ENCODE results near the gene DMD. TPM values are rescaled to one million over a fixed set of nuclear protein-coding genes. Genes with fewer than 3 reads are reported as not detected.
"Not testable (repeated sequence)": the region's sequence is repeated elsewhere in the genome, so short reads cannot be mapped to it uniquely, and the experiment has no call there.

DMD gene
- total RNA-seq, 1 donor from 2014 or later, result 194 TPM

DNA sequence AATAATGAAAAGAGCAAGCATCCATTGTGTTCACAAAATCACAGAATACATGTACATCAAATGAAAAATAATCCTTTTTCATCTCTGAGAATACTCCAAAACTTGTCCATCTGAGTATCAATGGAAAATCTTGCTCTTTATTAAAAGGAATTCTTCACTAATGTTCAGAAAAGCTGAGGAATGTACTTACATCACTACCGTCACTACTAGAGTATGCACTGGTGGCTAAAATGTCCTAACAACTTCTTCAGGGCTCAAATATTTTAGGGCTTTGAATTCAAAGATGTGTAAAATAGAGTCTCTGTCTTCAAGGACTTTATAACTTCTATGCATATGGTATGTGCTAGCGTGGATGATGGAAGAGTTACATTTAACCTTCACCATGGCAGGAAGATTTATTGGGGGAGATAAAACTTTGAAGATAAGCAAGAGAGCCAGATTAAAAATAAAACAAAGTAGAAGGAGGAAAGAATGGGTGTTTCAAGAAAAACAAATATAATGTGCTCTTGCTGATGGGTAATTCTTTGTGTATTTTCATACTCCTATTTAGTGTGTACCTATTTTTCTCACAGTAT, 55.1 kb downstream of the DMD start:
- DNase-seq (ENCODE audit: low spot score), result peak; percentile 32

DNA sequence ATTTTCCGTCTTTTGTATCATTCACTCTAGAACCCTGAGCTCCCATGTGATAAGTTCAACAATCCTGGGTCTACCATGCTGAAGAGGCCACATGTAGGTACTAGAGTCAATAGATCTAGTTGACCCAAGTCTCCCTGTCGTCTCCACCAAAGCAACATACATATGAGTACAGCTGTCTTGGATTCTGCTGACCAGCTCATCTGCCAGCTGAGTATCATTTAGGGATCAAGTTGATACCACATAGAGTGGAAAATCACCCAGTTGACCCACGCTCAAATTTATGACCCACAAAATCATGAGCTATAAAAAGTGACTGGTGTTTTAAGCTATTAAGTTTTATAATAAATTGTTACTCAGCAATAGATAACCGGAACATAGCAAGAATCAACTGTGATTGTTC, 61.8 kb downstream of the DMD start:
- DNase-seq (ENCODE audit: low spot score), result no peak

DNA sequence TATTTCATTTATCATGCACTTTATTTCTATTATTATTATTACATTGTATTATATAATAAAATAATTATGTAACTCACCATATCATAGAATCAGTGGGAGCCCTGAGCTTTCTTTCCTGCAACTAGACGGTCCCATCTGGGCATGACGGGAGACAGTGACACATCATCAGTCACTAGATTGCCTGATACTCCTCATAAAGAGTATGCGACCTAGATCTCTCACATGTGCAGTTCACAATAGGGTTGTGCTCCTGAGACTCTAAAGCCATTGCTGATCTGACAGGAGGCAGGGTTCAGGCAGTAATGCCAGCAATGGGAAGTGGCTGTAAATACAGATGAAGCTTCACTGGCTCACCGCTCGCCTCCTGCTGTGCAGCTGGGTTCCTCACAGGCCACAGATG, 62.3 kb downstream of the DMD start:
- no peak for DNase-seq (ENCODE audit: low spot score)

DNA sequence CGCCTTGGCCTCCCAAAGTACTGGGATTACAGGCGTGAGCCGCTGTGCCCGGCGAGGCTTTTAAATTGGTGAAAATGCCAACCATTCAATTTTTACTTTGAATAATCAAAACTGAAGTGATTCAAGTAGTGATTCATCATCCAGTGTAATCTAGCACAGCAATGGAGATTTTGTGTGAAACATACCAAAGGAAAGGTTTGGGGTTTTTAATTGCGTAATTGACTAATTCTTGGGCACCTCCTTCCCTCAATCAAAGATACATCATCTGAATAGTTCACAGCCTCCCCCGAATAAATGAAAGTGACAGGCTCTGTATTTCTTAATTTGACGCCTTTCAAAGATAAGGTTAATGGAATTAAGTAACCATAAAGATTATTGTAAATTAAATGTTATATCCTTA, 69.0 kb downstream of the DMD start:
- no peak for DNase-seq (ENCODE audit: low spot score)

DNA sequence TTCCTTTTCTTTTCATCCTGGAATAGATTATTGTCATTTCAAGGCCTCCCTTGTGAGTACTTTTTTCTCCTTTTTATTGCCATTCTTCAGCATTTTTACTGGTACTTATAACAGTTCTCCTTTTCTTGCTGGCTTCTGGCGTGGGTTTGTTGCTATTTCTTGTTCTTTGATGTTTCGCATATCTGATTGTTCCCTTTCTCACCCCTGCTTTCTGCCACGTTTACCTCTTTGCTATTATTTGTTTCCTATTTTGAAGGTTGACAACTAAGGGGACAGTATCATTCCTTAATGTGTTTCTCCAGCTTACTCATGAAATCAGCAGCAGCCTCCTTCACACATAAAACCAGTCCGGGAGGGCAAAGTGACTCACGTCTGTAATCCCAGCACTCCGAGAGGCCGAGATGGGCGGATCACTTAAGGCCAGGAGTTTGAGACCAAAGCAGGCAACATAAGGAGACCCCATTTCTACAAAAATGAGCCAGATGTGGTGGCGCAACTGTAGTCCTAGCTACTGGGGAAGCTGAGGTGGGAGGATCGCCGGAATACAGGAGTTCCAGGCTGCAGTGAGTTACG, 72.6 kb downstream of the DMD start:
- DNase-seq (ENCODE audit: low spot score), result no peak

DNA sequence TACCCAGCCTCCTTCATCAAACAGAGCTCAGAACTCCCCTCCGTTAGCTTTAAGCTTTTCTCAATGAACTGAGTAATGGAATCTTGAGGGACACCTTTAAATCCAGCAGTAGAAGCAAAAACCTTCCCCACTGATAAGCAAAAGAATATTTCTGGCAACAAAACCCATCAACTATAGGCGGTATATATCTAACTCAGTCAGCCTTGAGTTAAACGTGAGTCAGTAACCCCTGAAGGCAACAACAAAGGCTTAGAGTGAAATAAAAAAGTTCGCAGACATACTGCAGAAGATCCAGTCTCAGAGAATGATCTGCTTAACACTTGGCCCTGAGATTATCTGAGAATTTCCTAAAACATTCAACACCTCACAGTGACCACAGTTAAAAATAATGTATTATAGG, 77.2 kb downstream of the DMD start:
- peak; percentile 21 for DNase-seq (ENCODE audit: low spot score)

DNA sequence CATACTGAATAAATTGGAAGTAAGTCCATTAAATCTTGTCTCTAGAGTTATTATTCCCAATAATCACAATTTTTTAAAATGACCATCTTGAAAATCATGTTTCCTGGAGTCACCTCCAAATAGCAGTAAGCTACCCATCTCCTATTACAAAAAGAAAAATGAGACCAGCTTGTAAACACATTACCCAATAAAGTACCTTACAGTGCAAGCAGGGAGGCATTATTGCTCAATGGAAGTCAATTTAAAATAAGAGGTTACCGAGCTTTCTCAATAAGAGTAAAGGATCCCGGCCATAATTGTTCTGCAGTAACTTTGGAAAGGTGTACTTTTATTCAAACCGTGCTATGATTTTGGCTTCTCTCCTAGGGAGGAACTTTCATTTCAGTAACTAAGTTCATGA, 78.0 kb downstream of the DMD start:
- DNase-seq (ENCODE audit: low spot score), result no peak

DNA sequence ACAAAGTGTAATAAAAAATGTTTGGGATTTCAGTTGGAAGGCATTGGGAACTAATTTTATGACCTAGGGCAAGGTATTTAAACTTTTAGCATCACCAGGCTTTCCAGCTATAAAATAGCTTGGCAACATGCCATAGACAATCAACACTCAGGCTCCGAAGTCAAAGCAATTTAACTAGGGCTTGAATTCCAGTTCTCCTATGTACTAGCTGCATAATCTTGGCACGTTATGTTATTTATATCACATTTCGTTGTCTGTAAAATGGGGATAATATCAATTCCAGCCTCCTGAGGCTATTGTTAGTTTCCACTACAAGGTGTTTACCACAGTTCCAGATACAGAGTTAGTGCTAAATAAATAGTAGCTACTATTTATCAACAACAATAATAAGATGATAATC, 78.8 kb downstream of the DMD start:
- no peak for DNase-seq (ENCODE audit: low spot score)

DNA sequence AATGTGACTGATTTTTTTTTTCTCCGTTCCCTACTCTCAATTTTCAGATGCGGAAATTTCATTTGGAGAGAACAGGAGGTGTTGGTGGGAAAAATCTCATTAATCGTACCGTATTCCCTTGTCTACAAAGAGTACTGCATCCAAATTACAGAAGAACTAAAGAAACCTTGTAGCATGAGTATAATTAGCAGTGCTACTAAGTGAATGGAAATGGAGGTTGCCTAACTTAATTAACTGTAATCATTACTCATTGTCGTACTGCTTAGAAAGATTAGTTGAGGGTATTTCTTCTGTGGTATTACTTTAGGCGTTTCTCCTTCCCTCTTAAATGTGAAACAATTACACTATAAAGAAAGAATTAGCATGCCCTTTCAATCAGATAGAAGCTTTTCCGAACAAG, 81.7 kb downstream of the DMD start:
- no peak for DNase-seq (ENCODE audit: low spot score)

DNA sequence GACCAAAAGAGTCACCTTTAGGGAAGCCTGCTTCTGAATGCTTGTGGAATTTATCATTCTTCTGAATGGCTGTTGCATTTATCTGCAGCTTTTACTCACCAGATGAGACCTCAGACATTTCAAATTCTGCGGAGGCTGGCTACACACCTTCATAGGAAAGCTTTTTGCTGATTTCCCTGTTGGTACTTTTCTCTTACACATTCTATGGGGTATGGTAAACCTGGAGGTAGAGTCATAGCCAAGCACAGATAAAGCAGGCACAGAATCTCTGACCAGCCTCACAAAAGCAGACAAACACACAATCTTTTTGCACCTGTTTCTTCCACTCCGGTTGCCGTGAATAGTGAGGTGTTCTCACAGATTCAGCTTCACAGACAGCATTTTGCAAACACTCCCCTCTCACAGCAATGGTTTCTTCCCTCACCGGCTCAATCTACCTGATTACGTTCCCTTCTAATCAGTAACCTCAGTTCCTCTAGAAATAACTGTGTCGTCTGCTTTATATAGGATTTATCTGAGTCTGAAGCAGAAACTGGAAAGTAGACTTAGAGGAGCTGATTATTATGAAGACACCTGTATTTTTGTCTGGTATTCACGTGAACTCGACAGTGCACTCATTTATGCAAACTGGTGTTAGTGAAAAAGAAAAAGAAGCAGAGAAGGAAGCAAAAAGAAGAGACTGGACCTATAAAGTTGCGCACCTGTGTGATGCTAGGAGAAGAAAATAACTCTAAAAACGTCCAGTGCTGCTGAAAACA, 83.1 kb downstream of the DMD start:
- no peak for DNase-seq (ENCODE audit: low spot score)

DNA sequence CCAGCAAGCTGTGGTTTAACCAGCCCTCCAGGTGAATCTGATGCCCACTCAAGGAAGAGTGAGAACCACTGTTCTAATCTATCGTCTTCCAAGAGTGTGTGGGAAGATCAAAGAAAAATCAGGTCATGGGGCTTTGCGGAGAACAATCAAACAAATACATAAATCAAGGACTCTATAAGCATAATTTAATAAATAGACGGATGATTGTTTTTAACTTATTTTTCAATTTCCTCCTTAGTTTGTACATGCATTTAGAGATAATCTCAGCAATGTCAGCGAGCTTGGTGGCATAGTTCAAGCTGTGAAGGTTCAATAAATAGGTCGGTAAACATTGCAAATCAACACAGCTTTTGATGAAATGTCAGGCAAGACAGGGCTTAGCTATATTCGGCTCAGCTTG, 84.9 kb downstream of the DMD start:
- no peak for DNase-seq (ENCODE audit: low spot score)

DNA sequence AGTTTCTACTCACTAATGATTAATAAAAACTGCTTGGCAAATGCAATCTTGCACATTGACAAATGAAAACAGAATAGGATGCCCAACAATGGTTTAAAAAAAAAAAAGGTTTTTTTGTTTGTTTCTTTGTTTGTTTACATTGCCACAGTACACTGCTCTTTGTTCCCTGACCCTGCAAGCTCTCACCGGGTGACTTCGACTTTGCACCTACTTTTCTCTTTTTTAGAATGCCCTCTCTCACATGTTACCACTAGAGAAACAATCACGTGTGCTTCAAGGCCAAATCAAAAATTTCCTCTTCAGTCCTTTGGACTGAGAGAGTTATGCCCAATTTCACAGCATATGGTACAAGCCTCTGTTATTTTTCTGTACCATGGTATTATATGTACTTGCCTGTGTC, 101.5 kb downstream of the DMD start:
- DNase-seq (ENCODE audit: low spot score), result no peak

DNA sequence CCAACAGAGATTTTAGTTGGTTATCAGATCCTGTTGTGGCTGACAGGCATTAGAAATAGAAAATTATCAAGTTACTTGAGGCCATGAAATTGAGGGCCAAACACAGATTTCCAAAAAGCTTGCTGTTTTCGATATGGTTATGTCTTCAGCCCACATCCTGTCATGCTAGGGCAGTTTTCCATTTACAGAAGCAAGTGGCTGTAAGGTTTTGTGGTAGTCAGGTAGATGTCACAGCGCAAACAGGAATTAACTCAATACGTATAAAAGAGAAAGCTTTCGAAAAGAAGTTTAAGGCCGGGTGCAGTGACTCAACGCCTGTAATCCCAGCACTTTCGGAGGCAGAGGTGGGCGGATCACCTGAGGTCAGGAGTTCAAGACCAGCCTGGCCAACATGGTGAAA, 104.6 kb downstream of the DMD start:
- no peak for DNase-seq (ENCODE audit: low spot score)

DNA sequence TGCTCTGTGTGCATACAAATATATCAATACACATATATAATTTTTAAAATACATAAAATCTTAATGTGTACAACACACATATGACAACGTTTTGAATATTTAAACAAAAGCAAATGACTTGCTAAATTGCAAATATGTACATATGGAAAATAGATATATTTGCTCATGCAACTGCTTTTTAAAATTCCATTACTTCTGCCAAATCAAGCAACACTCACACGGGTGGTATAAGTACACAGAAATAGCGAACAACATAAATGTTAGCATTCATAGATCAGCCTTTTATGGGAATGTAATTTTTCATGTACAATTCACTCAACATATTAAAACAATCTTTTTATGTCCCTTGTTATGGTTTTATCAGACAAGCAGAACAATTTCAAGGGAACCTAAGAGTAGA, 116.3 kb downstream of the DMD start:
- DNase-seq (ENCODE audit: low spot score), result no peak

DNA sequence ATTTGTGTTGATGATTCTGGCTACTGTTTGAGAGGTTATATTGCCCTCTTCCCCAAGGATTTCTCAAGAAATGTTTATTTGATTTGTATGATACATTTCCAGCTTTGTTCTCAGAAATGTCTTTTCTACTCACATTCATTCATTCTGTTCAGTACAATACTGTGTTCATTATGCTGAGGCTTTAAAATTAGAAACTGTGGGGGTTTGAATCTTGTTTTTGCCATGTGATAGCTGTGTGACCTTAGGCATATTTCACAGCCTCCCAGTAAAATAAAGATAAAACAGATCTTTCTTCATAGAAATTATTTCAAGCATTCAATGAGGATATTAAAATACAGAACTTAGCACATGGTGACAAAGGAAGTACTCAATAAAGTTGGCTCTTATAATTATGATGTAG, 123.9 kb downstream of the DMD start:
- no peak for DNase-seq (ENCODE audit: low spot score)

DNA sequence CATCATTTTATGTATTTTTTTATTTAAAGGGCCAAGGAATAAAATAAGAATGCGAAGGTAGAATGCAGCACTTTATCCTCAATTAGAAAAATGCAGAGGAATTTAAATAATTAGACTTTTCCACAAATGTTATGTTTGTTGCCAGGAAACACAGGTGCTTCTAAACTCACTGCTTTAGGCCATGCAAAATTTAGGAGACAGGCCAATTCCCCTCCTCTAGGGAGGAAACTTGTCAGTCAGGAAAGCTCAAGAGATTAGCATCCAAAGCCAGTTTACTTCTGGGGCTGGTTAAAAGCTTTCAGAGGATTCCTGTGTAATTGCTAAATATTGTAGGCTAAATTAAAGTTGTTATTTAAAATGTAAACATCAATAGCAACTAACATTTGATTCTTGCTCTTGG, 124.5 kb downstream of the DMD start:
- no peak for DNase-seq (ENCODE audit: low spot score)

DNA sequence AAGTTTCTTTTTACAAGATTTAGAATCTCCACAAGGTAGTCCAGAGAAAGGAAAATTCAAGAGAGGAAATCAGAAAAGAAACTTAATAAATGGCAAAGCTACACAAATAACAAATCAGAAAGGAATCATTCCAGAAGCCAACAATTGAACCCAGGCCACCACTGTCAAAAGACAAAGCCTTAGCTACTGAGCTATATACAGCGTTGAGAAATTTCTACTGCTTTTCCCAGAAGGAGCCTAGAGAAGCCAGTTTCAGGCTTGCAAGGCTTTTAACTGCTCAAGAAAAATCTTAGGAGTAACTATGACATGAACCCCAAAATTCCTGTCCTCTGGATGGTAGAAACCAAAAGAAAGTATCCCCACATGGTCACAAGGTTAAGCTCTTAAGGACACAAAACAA, 129.0 kb downstream of the DMD start:
- no peak for DNase-seq (ENCODE audit: low spot score)

DNA sequence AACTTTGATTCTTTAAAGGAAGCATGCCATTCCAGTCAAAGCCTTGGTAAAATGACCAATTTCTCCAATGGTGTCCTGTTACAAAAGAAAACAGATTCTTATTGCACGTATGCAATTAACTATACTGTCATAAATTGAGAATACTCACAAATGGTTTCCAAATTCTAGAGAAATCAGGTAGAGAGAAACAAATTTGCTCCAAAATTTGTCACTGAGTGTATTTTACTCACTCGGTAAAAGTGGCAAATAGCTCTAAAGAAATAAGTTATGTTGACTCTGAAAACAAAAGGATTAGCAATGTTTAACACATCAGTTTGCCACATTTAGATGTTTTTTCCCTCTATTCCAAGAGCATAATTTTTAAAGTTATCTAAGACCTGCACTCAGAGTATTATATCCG, 133.1 kb downstream of the DMD start:
- DNase-seq (ENCODE audit: low spot score), result no peak

DNA sequence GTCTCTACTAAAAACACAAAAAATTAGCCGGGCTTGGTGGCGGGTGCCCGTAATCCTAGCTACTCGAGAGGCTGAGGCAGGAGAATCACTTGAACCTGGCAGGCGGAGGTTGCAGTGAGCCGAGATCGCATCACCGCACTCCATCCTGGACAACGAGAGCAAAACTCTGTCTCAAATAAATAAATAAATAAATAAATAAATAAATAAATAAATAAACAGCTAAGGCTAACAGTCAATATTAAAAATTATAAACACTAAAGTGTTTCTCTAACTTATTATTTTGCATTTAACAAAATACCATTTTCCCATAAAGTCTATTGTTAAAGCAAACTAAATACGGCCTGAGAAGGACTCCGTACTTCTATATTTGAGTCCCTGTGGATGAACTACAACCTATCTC, 137.7 kb downstream of the DMD start:
- DNase-seq (ENCODE audit: low spot score), result not testable (repeated sequence)

DNA sequence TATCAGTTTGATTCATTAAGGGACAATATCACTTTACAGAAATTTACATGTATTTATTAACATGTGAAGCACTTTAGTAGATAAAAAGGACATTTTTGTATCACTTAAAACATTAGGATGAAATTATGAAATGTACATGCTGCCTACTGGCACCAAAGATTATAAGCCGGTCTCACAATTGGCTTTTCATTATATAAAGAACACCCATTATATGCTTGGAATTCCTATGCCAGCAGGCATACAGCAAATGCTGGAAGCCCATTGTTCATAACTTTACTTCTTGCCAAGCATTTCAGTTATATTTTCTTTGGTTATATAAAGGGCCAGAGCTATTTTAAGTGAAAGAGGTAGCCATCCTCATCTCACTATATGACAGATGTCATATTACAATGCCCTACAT, 145.9 kb downstream of the DMD start:
- no peak for DNase-seq (ENCODE audit: low spot score)

DNA sequence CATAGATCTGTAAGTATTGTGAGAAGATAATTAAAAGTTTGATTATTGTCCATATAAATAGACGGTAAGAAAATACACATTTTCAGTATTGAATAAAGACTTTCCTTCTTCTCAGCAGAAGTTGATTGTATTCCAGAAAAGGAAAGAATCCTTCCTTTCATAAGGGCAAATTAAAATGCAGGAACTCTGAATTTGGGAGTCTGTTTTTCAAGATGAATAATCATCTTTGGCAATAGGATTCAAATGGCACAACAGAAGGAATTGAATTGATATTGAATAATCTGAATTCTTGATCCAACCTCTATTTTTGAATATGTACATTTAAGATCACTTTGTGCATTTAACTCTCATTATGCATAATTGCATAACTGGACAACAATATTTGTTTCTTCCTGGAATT, 149.3 kb downstream of the DMD start:
- DNase-seq (ENCODE audit: low spot score), result no peak

DNA sequence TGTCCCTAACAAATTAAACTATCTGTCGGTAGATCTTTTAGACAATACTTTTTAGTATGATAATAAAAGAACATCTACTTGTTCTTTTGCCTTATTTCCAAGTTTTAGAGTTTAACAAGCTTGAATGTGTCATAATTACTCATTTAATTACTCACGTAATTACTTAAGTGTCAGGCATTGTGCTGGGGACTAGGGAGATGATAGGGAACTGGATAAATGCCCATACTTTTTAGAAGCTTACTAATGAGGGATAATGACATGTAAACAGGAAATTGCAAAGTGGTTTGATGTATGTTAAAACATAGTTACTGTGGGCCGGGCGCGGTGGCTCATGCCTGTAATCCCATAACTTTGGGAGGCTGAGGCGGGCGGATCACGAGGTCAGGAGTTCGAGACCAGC, 158.3 kb downstream of the DMD start:
- DNase-seq (ENCODE audit: low spot score), result no peak

DNA sequence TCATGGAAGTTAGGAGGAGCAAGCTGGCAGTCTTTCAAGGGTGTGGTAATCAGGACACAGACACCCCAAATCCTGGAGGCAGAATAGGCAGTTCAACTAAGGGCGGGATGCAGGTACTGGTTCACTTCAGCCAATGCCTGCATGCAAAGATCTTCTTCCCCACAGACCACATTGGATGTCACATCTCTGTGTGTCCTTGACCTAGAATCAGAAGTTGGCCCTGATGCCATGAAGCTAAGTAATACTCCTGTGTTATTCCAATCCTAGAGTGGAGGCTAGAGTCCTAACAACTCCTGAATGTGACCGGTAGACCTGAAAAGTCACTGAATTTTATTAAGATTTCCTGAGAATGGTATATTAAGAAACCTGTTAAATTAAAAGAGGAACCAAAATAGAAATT, 165.5 kb downstream of the DMD start:
- DNase-seq (ENCODE audit: low spot score), result no peak

DNA sequence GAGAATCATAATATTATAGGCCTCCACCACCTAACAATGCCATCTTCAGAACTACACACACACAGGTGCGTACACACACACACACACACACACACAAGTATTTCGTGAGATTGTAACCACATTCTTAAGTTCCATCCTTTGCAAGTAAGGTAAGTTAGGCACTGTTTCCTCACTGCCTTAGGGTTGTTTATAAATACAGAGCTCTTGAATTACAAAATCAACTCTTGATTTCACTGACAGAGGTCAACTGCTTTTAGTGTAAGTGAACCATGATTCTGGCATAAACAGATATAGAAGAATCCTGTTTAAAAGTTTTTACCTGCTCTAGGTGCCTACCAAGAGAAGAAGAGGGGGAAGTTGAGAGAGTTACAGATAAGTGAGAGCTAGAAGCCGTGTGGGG, 166.1 kb downstream of the DMD start:
- DNase-seq (ENCODE audit: low spot score), result no peak
